Measurements from ENCODE around the gene SNX1.

SNX1 gene

DNA sequence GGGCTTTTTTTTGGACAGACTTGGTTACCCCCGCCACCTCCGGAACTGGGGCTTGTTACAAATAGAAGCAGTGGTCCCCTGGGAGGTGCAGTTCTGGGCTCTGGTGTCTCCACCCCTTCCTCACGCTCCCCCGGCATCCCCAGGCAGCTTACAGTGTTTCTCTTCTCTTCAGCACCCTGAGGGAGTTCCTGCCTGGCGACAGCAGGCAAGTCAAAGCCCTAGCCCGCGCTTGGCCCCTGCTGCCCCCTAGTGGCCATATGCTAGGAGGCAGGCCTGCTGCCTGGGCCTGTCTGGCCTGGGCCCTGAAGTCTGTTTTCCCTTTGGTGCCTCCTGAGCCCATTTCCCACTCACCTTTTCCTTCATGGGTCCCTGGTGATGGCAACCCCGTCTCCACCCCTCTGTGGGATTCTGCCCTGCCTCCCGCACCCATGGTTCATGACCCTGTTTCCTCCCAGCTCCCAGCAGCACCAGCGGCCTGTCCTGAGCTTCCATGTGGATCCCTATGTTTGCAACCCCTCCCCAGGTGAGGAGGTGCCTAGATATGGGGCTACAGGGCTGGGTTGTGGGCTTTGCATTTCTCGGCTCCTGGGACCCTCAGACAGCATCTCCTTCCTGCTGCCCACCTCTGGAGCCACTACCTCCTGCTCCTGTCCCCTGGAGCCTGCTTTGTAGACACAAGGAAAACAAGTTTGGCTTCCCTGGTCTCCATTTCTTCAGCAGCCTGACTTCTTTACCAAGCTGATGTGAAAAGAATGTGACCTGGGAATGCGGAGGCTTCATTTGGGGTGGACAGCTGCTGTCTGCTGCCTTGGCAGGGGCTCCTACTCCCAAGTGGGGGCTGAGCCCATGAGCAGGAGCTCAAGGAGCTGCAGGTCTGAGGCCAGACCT, 57.9 kb downstream of the SNX1 start (continued):
- TF ChIP-seq, protein P1, sequence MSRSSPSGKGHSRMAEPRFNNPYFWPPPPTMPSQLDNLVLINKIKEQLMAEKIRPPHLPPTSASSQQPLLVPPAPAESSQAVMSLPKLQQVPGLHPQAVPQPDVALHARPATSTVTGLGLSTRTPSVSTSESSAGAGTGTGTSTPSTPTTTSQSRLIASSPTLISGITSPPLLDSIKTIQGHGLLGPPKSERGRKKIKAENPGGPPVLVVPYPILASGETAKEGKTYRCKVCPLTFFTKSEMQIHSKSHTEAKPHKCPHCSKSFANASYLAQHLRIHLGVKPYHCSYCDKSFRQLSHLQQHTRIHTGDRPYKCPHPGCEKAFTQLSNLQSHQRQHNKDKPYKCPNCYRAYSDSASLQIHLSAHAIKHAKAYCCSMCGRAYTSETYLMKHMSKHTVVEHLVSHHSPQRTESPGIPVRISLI (tag by site-specific recombination; IDR thresholded peaks at IDR 0.05) = no peak
- peak; percentile 65; the same call in 1 of the 2 replicates for TF ChIP-seq ZEB2 (tag by site-specific recombination; IDR thresholded peaks at IDR 0.05)
- TF ChIP-seq GLIS1 (tag by site-specific recombination; IDR thresholded peaks at IDR 0.05) = peak; percentile 12; the same call in 1 of the 2 replicates
- TF ChIP-seq, protein P2, sequence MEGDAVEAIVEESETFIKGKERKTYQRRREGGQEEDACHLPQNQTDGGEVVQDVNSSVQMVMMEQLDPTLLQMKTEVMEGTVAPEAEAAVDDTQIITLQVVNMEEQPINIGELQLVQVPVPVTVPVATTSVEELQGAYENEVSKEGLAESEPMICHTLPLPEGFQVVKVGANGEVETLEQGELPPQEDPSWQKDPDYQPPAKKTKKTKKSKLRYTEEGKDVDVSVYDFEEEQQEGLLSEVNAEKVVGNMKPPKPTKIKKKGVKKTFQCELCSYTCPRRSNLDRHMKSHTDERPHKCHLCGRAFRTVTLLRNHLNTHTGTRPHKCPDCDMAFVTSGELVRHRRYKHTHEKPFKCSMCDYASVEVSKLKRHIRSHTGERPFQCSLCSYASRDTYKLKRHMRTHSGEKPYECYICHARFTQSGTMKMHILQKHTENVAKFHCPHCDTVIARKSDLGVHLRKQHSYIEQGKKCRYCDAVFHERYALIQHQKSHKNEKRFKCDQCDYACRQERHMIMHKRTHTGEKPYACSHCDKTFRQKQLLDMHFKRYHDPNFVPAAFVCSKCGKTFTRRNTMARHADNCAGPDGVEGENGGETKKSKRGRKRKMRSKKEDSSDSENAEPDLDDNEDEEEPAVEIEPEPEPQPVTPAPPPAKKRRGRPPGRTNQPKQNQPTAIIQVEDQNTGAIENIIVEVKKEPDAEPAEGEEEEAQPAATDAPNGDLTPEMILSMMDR (tag by site-specific recombination; IDR thresholded peaks at IDR 0.05) = peak; percentile 92
- TF ChIP-seq ZNF394 (tag by site-specific recombination; IDR thresholded peaks at IDR 0.05; ENCODE audit: borderline replicate concordance) = peak; percentile 18; the same call in 1 of the 2 replicates
- no peak for TF ChIP-seq ZXDB (tag by site-specific recombination; IDR thresholded peaks at IDR 0.05)
- TF ChIP-seq, protein P3, sequence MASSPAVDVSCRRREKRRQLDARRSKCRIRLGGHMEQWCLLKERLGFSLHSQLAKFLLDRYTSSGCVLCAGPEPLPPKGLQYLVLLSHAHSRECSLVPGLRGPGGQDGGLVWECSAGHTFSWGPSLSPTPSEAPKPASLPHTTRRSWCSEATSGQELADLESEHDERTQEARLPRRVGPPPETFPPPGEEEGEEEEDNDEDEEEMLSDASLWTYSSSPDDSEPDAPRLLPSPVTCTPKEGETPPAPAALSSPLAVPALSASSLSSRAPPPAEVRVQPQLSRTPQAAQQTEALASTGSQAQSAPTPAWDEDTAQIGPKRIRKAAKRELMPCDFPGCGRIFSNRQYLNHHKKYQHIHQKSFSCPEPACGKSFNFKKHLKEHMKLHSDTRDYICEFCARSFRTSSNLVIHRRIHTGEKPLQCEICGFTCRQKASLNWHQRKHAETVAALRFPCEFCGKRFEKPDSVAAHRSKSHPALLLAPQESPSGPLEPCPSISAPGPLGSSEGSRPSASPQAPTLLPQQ (tag by site-specific recombination; IDR thresholded peaks at IDR 0.05) = peak; percentile 35; the same call in 1 of the 2 replicates
- TF ChIP-seq ZSCAN30 (tag by site-specific recombination; IDR thresholded peaks at IDR 0.05) = peak; percentile 74; the same call in 1 of the 2 replicates
- peak; percentile 74 for TF ChIP-seq ZNF660 (tag by site-specific recombination; IDR thresholded peaks at IDR 0.05)
- no peak for TF ChIP-seq ZNF184 (tag by site-specific recombination; IDR thresholded peaks at IDR 0.05)
- TF ChIP-seq ZNF629 (tag by site-specific recombination; IDR thresholded peaks at IDR 0.05) = peak; percentile 38
- peak; percentile 84 for TF ChIP-seq ZNF341 (tag by site-specific recombination; IDR thresholded peaks at IDR 0.05; ENCODE audit: low read depth)
- peak; percentile 70 for TF ChIP-seq ZBTB48 (tag by site-specific recombination; IDR thresholded peaks at IDR 0.05)
- TF ChIP-seq ZNF335 (tag by site-specific recombination; conservative IDR thresholded peaks at IDR 0.05) = peak; percentile 37; the same call in 1 of the 2 replicates
- TF ChIP-seq ZNF600 (tag by site-specific recombination; IDR thresholded peaks at IDR 0.05) = 0 out of 2 replicates have a peak, but pooled peaks have one; percentile 18
- TF ChIP-seq, protein P4, sequence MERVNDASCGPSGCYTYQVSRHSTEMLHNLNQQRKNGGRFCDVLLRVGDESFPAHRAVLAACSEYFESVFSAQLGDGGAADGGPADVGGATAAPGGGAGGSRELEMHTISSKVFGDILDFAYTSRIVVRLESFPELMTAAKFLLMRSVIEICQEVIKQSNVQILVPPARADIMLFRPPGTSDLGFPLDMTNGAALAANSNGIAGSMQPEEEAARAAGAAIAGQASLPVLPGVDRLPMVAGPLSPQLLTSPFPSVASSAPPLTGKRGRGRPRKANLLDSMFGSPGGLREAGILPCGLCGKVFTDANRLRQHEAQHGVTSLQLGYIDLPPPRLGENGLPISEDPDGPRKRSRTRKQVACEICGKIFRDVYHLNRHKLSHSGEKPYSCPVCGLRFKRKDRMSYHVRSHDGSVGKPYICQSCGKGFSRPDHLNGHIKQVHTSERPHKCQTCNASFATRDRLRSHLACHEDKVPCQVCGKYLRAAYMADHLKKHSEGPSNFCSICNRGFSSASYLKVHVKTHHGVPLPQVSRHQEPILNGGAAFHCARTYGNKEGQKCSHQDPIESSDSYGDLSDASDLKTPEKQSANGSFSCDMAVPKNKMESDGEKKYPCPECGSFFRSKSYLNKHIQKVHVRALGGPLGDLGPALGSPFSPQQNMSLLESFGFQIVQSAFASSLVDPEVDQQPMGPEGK (tag by site-specific recombination; IDR thresholded peaks at IDR 0.05) = peak; percentile 42; the same call in 1 of the 2 replicates
- TF ChIP-seq ZNF114 (tag by site-specific recombination; IDR thresholded peaks at IDR 0.05) = no peak
- peak; percentile 62 for TF ChIP-seq ZBTB17 (tag by site-specific recombination; IDR thresholded peaks at IDR 0.05)
- TF ChIP-seq SP3 (tag by site-specific recombination; IDR thresholded peaks at IDR 0.05) = peak; percentile 24; the same call in 1 of the 2 replicates
- TF ChIP-seq ZNF2 (tag by site-specific recombination; IDR thresholded peaks at IDR 0.05) = peak; percentile 81; the same call in 1 of the 2 replicates
- 0 out of 2 replicates have a peak, but pooled peaks have one; percentile 22 for TF ChIP-seq ZNF423 (tag by site-specific recombination; IDR thresholded peaks at IDR 0.05)
- TF ChIP-seq ZBTB20 (tag by site-specific recombination; IDR thresholded peaks at IDR 0.05) = 0 out of 2 replicates have a peak, but pooled peaks have one; percentile 49
- TF ChIP-seq ZNF350 (tag by site-specific recombination; IDR thresholded peaks at IDR 0.05) = no peak
- 0 out of 2 replicates have a peak, but pooled peaks have one; percentile 17 for TF ChIP-seq ZNF366 (tag by site-specific recombination; conservative IDR thresholded peaks at IDR 0.05)
- no peak for TF ChIP-seq RBAK (tag by site-specific recombination; IDR thresholded peaks at IDR 0.05)
- peak; percentile 50; the same call in 1 of the 2 replicates for TF ChIP-seq ZNF121 (tag by site-specific recombination; IDR thresholded peaks at IDR 0.05)
- TF ChIP-seq YY1 (tag by site-specific recombination; IDR thresholded peaks at IDR 0.05) = no peak
- TF ChIP-seq ZNF654 (tag by site-specific recombination; IDR thresholded peaks at IDR 0.05; ENCODE audit: low read depth) = peak; percentile 68

All from HEK293 (cell line).